HFF-Myc (cell line): ENCODE measurements around the gene ANKRD53.
"Not testable (repeated sequence)": the region's sequence is repeated elsewhere in the genome, so short reads cannot be mapped to it uniquely, and the experiment has no call there.

Experiments
- DNase-seq: peaks from one replicate; pipeline ENCODE4 v3.0.0-alpha.2; 2011; ENCODE audit warnings: low read depth; ENCODE audit errors: extremely low read depth
- H3K4me3 ChIP-seq: replicated peaks from 2 replicates; pipeline ENCODE4 v1.5.1; 2011; ENCODE audit warnings: low read depth, mild to moderate bottlenecking, control low read depth, low read length
- TF ChIP-seq, protein P1 (sequence below): IDR thresholded peaks from 2 replicates; pipeline ENCODE4 v1.5.1; 2012; ENCODE audit warnings: mild to moderate bottlenecking, low read depth, low read length, control low read depth; ENCODE audit errors: missing control alignments

Gene ANKRD53

DNA sequence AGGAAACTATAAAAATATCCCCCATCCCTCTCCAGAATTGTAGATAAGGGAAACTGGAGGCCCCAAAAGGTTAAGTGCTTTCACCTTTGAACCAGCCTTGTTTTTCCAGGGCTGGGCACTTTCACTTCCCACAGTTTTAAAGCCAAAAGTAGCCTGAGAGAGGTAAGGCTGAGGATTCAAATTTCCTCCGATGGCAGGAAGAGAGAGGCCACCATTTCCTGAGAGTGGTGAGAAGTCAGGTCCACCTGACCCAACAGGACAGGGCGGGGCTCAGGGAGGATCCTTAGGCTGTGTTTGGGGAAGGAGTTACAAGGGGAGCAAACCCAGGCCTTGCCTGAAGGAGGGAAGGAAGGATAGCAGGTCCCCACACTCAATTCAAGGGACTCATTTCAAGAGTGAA, 20.9 kb downstream of the ANKRD53 start:
- no peak overlapping the region for H3K4me3 ChIP-seq
- no peak for DNase-seq
- TF ChIP-seq, protein P1, sequence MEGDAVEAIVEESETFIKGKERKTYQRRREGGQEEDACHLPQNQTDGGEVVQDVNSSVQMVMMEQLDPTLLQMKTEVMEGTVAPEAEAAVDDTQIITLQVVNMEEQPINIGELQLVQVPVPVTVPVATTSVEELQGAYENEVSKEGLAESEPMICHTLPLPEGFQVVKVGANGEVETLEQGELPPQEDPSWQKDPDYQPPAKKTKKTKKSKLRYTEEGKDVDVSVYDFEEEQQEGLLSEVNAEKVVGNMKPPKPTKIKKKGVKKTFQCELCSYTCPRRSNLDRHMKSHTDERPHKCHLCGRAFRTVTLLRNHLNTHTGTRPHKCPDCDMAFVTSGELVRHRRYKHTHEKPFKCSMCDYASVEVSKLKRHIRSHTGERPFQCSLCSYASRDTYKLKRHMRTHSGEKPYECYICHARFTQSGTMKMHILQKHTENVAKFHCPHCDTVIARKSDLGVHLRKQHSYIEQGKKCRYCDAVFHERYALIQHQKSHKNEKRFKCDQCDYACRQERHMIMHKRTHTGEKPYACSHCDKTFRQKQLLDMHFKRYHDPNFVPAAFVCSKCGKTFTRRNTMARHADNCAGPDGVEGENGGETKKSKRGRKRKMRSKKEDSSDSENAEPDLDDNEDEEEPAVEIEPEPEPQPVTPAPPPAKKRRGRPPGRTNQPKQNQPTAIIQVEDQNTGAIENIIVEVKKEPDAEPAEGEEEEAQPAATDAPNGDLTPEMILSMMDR, result no peak

DNA sequence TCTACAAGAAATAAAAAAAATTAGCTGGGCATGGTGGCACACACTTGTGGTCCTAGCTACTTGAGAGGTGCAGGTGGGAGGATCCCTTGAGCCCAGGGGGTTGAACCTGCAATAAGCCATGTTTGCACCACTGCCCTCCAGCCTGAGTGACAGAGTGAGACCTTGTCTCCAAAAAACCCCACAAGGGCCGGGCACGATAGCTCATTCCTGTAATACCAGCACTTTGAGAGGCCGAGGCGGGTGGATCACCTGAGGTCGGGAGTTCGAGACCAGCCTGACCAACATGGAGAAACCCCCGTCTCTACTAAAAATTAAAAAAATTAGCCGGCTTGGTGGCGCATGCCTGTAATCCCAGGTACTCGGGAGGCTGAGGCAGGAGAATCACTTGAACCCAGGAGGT, 21.5 kb downstream of the ANKRD53 start:
- not testable (repeated sequence) for DNase-seq, H3K4me3 ChIP-seq

DNA sequence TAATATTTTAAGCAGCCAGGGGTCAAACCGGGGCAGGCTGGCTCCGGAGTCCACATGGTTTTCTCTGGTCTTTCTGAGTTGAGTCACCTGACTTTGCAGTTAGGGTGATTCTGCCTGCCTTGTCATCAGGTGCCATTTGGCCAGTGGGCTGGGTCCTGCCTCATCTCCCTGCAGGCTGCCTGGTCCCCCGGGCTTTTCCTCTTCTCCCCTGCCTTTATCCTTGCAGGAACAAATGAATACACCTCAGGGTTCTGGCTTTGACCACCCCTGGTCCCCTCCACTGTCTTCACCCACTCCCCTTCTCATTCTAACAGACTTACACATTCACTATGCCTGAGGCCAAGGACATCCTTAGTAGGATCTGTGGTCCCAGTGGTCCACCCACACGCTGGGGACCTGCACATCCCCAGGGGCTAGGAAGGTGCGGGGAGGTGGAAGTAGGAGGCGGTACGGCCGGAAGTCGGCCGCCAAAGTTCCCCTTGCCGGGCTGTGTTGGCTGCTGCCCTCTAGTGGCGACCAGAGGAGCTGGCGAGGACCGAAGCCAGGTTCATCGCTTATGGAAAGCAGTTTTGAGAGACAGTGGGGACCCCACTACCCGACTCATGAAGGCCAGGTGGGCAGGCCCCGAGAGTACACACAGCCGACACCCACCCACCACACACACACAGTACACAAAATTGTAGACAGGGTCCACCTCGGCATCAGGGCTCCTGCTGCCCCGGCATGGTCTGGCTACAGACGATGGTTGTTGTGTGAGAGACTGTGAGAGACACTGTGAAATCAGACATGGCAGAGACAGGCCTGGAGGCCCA, 22.6 kb downstream of the ANKRD53 start:
- 0 out of 2 replicates have a peak overlapping the region, but pooled peaks have one; percentile 13 for H3K4me3 ChIP-seq
- TF ChIP-seq, protein P1, result peak; percentile 93
- DNase-seq, result peak; percentile 21

DNA sequence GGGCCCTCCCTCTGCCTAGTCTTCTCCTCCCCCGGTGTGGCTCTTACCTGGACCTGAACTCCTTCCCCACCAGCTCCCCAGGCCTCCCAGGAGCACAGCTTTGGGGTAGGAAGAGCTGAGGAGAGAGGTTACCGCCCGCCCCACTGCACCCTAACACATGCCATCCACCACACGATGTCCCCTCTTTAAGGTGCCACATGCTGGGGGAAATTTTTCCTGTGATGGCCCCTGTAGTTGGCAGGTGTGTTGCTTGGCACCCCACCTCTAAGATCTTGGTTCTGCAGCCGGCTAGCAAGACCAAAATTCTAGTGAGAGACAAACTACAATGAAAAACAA, 23.1 kb downstream of the ANKRD53 start:
- no peak overlapping the region for H3K4me3 ChIP-seq
- DNase-seq, result no peak
- TF ChIP-seq, protein P1, result no peak

DNA sequence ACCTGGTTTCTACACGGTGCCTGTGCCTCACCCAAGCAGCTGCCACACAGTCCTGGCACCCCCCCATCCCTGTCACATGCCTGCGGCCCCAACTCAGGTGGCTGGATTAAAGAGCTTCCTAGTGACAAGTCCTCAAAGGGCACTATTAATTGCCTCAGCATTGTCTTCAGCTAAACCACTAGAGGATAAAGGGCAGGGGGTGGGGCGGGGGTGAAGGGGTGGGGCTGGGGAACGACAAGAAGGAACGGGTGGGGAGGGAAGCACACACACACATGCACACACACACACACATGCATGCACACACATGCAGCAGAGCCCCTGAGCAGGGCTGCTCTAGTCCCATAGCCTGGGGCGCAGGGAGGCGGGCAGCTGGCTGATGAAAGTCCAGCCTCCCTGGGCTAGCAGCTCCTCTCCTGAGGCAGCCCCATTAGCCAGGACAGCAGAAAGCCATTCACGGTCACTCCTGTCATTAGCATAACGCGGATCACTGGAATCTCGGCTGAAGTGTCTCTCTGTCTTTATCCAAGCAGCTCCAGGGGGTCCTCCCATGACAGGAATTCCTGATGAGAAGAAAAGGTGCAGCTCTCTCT, 23.6 kb downstream of the ANKRD53 start:
- no peak overlapping the region for H3K4me3 ChIP-seq
- TF ChIP-seq, protein P1, result no peak
- no peak for DNase-seq

DNA sequence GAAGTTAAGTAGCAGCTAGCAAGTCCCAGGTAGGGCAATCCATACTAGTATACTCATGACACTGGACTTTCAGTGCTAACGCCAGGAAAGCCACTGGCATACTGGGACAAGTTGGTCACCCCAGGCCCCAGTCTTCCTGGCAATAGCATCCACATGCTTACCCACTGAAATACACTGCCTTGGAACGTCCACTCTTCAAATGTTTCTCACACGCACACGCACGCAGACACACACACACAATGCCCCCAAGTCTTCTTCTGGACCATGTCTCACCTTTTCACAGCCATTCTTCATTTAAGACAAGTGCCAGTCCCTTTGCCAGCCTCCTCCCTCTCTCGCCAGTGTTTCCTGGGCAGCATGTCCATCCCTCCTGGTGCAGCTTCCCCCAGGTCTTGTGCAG, 25.0 kb downstream of the ANKRD53 start:
- TF ChIP-seq, protein P1, result no peak
- DNase-seq, result no peak
- no peak overlapping the region for H3K4me3 ChIP-seq

DNA sequence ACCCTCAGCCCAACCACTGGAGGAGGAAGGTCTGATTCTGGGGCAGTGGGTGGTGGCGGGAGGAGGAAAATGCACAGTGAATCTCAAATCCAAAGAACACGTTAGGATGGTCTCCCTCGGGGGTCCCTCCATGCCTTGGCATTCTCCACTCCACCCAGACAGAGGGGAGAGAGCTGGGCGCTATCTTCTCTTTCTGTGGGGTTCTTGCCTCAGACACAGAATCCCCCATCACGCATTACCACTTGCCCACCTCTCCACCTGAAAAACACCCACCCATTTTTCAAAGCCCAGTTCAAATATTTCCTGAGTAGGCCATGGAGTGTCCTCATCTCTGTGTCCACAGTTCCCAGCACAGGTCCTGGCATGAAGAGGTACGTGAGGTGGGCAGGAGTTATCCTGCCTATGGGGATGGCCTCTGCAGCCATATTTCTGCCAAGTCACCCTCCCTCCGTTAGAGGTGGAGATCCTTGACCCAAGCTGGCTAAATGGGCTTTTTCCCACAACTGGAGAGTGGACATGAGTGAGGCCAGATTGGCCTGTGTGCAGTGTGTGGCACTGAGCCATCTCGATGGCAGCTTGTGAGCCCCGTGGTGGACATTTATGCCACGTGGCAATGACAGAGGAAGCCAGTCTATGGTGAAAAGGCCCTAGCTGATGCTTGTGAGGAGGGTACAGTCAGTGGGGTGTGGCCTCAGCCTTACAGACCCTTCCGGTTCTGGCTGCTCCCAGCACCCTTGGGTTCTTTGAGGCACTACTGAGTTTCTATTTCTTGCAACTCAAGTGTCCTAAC, 25.7 kb downstream of the ANKRD53 start:
- H3K4me3 ChIP-seq, result no peak overlapping the region
- TF ChIP-seq, protein P1, result no peak
- DNase-seq, result no peak
